ENCODE data around the gene GNAI3. TPM values are rescaled to one million over a fixed set of nuclear protein-coding genes. Genes with fewer than 3 reads are reported as not detected.

GNAI3 gene
- polyA plus RNA-seq, 3 donors, result 3.0 to 14.2 (median 10.4) TPM

- Mint-ChIP-seq H3K4me3 (no peak overlapping the region), H3K27ac (no peak overlapping the region), H3K27me3 (ENCODE audit: low read depth in 3 of 3) (peaks cover 1 to 11% (median 6%) of the 10 kb centered on the region in 3 donors), H3K36me3 (peaks cover 0 to 2% of the 10 kb centered on the region in 2 donors), H3K9me3 (no peaks in the 10 kb centered on the region), H3K4me1 (peaks cover 33% of the 10 kb centered on the region)
- H3K9me3 ChIP-seq (replicated peaks in 1 of 2; ENCODE audit: control insufficient read depth in 1 of 2, insufficient read depth in 1 of 2, low read length in 2 of 2), result no peaks in the 10 kb centered on the region
- H2AFZ ChIP-seq (ENCODE audit: insufficient read depth, low read depth, low read length, poor library complexity, severe bottlenecking), result no peak overlapping the region
- WGBS (ENCODE audit: insufficient coverage), result 96% methylated on average over 3 of the region's 9 CpGs
- no peak for TF ChIP-seq CTCF (IDR thresholded peaks at IDR 0.05)
- H3K36me3 ChIP-seq (replicated peaks in 1 of 2; ENCODE audit: control insufficient read depth in 1 of 2, insufficient read depth in 2 of 2, low read length in 2 of 2), result no peaks in the 10 kb centered on the region
- peaks cover 20 to 30% of the 10 kb centered on the region in 2 donors for H3K4me1 ChIP-seq (ENCODE audit: control insufficient read depth in 1 of 2, insufficient read depth in 2 of 2, low read length in 2 of 2)
- intact Hi-C loops (cut with micrococcal nuclease), result loop anchor here in 1 of 2 donors (5.0 kb wide), 1 partner anchor 42 kb away; no protein-coding TSS in a partner anchor
- DNase-seq, result peak in 1 of 3 donors; percentile 4
- no peak overlapping the region for H3K27ac ChIP-seq (ENCODE audit: low read depth in 1 of 2, low read length in 2 of 2)
- H4K20me1 ChIP-seq (ENCODE audit: insufficient read depth, low read length), result no peaks in the 10 kb centered on the region
- no peak overlapping the region for H3K4me2 ChIP-seq (replicated peaks; ENCODE audit: extremely low read depth, low read length, poor library complexity, severe bottlenecking)
- H3K27me3 ChIP-seq (ENCODE audit: control insufficient read depth in 2 of 2, insufficient read depth in 2 of 2, low read length in 2 of 2), result no peaks in the 10 kb centered on the region
- H3K9ac ChIP-seq (ENCODE audit: insufficient read depth, low read length, poor library complexity, severe bottlenecking), result no peak overlapping the region
- no peaks in the 10 kb centered on the region for H3K79me2 ChIP-seq (ENCODE audit: insufficient read depth, low read length)
- no peak overlapping the region for H3K4me3 ChIP-seq (replicated peaks in 1 of 3; ENCODE audit: low read depth in 2 of 3, low read length in 3 of 3)
Observed at GRCh38 chr1:109639063-109639840, 90.8 kb downstream of the GNAI3 start.

- peaks cover 14 to 25% of the 10 kb centered on the region in 2 donors for H3K4me1 ChIP-seq (ENCODE audit: control insufficient read depth in 1 of 2, insufficient read depth in 2 of 2, low read length in 2 of 2)
- Mint-ChIP-seq H3K27ac (no peak overlapping the region), H3K4me3 (no peak overlapping the region), H3K9me3 (no peaks in the 10 kb centered on the region), H3K27me3 (ENCODE audit: low read depth in 3 of 3) (peaks cover 1 to 11% (median 3%) of the 10 kb centered on the region in 3 donors), H3K4me1 (peaks cover 27% of the 10 kb centered on the region), H3K36me3 (peaks cover 0 to 2% of the 10 kb centered on the region in 2 donors)
- peak overlapping the region; percentile 15 for H2AFZ ChIP-seq (ENCODE audit: insufficient read depth, low read depth, low read length, poor library complexity, severe bottlenecking)
- H3K4me3 ChIP-seq (replicated peaks in 1 of 3; ENCODE audit: low read depth in 2 of 3, low read length in 3 of 3), result no peak overlapping the region
- WGBS (ENCODE audit: insufficient coverage), result 76% methylated on average over 3 of the region's 6 CpGs
- H3K4me2 ChIP-seq (replicated peaks; ENCODE audit: extremely low read depth, low read length, poor library complexity, severe bottlenecking), result no peak overlapping the region
- no peak overlapping the region for H3K9ac ChIP-seq (ENCODE audit: insufficient read depth, low read length, poor library complexity, severe bottlenecking)
- H4K20me1 ChIP-seq (ENCODE audit: insufficient read depth, low read length), result no peaks in the 10 kb centered on the region
- H3K79me2 ChIP-seq (ENCODE audit: insufficient read depth, low read length), result no peaks in the 10 kb centered on the region
- H3K9me3 ChIP-seq (replicated peaks in 1 of 2; ENCODE audit: control insufficient read depth in 1 of 2, insufficient read depth in 1 of 2, low read length in 2 of 2), result no peaks in the 10 kb centered on the region
- no peaks in the 10 kb centered on the region for H3K36me3 ChIP-seq (replicated peaks in 1 of 2; ENCODE audit: control insufficient read depth in 1 of 2, insufficient read depth in 2 of 2, low read length in 2 of 2)
- TF ChIP-seq CTCF (IDR thresholded peaks at IDR 0.05), result no peak
- H3K27ac ChIP-seq (ENCODE audit: low read depth in 1 of 2, low read length in 2 of 2), result no peak overlapping the region
- no peak for DNase-seq
- intact Hi-C loops (cut with micrococcal nuclease), result loop anchor here (5.0 to 10.0 kb wide), 3 partner anchors 43 to 372 kb away; partner anchors contain the start of gene AHCYL1 (in 1 of the 2)
- H3K27me3 ChIP-seq (ENCODE audit: control insufficient read depth in 2 of 2, insufficient read depth in 2 of 2, low read length in 2 of 2), result no peaks in the 10 kb centered on the region
Observed at GRCh38 chr1:109639841-109640184, 91.4 kb downstream of the GNAI3 start.
